Measurements from ENCODE around the gene ITGA1. TPM values are rescaled to one million over a fixed set of nuclear protein-coding genes. Genes with fewer than 3 reads are reported as not detected.

The ITGA1 gene
- total and polyA plus RNA-seq, 2 donors, result 53.9 to 303 TPM

GRCh38 chr5:52759331-52759730 is 28.4 kb upstream of the ITGA1 start:
- Histone ChIP-seq H3K4me3 (ENCODE audit: low read depth, low read length) (no peak overlapping the region), H3K27ac (ENCODE audit: low read depth) (no peak overlapping the region), H3K36me3 (ENCODE audit: insufficient read depth) (peaks cover 2% of the 10 kb centered on the region), H3K4me1 (ENCODE audit: insufficient read depth) (no peaks in the 10 kb centered on the region)
- WGBS, result 90% methylated on average over 1 of the region's 1 CpG
- DNase-seq (ENCODE audit: extremely low spot score), result no peak

- DNase-seq (ENCODE audit: extremely low spot score), result no peak
- H3K27ac ChIP-seq (ENCODE audit: low read depth), result no peak overlapping the region
- 90% methylated on average over 1 of the region's 1 CpG for WGBS
- H3K36me3 ChIP-seq (ENCODE audit: insufficient read depth), result peaks cover 2% of the 10 kb centered on the region
- no peaks in the 10 kb centered on the region for H3K4me1 ChIP-seq (ENCODE audit: insufficient read depth)
- no peak overlapping the region for H3K4me3 ChIP-seq (ENCODE audit: low read depth, low read length)
Measured at GRCh38 chr5:52760695-52761366, 26.9 kb upstream of the ITGA1 start.

- DNase-seq (ENCODE audit: extremely low spot score), result no peak
- Histone ChIP-seq H3K4me3 (ENCODE audit: low read depth, low read length) (no peak overlapping the region), H3K27ac (ENCODE audit: low read depth) (no peak overlapping the region), H3K36me3 (ENCODE audit: insufficient read depth) (no peaks in the 10 kb centered on the region), H3K4me1 (ENCODE audit: insufficient read depth) (no peaks in the 10 kb centered on the region)
- 96% methylated on average over 2 of the region's 2 CpGs for WGBS
Measured at GRCh38 chr5:52767217-52767743, 20.4 kb upstream of the ITGA1 start.

GRCh38 chr5:52767766-52768480 is 19.8 kb upstream of the ITGA1 start:
- no peak overlapping the region for H3K4me3 ChIP-seq (ENCODE audit: low read depth, low read length)
- DNase-seq (ENCODE audit: extremely low spot score), result no peak
- H3K27ac ChIP-seq (ENCODE audit: low read depth), result no peak overlapping the region
- no peaks in the 10 kb centered on the region for H3K4me1 ChIP-seq (ENCODE audit: insufficient read depth)
- H3K36me3 ChIP-seq (ENCODE audit: insufficient read depth), result no peaks in the 10 kb centered on the region
- WGBS, result 81% methylated on average over 1 of the region's 1 CpG

GRCh38 chr5:52769061-52769460 is 18.7 kb upstream of the ITGA1 start:
- Histone ChIP-seq H3K36me3 (ENCODE audit: insufficient read depth) (no peaks in the 10 kb centered on the region), H3K4me1 (ENCODE audit: insufficient read depth) (no peaks in the 10 kb centered on the region), H3K4me3 (ENCODE audit: low read depth, low read length) (no peak overlapping the region), H3K27ac (ENCODE audit: low read depth) (no peak overlapping the region)
- no peak for DNase-seq (ENCODE audit: extremely low spot score)
- WGBS, result 66% methylated on average over 5 of the region's 5 CpGs

GRCh38 chr5:52770287-52770939 is 17.3 kb upstream of the ITGA1 start:
- WGBS, result 97% methylated on average over 4 of the region's 4 CpGs

GRCh38 chr5:52771343-52772039 is 16.2 kb upstream of the ITGA1 start:
- DNase-seq (ENCODE audit: extremely low spot score), result no peak
- Histone ChIP-seq H3K27ac (ENCODE audit: low read depth) (no peak overlapping the region), H3K4me1 (ENCODE audit: insufficient read depth) (no peaks in the 10 kb centered on the region), H3K4me3 (ENCODE audit: low read depth, low read length) (no peak overlapping the region), H3K36me3 (ENCODE audit: insufficient read depth) (no peaks in the 10 kb centered on the region)
- 91% methylated on average over 3 of the region's 3 CpGs for WGBS

More at GRCh38 chr5:52770287-52770939, 17.3 kb upstream of the ITGA1 start:
- H3K4me3 ChIP-seq (ENCODE audit: low read depth, low read length), result no peak overlapping the region
- H3K27ac ChIP-seq (ENCODE audit: low read depth), result no peak overlapping the region
- H3K4me1 ChIP-seq (ENCODE audit: insufficient read depth), result no peaks in the 10 kb centered on the region
- no peaks in the 10 kb centered on the region for H3K36me3 ChIP-seq (ENCODE audit: insufficient read depth)
- DNase-seq (ENCODE audit: extremely low spot score), result no peak

- Histone ChIP-seq H3K4me1 (ENCODE audit: insufficient read depth) (no peaks in the 10 kb centered on the region), H3K36me3 (ENCODE audit: insufficient read depth) (no peaks in the 10 kb centered on the region), H3K27ac (ENCODE audit: low read depth) (no peak overlapping the region), H3K4me3 (ENCODE audit: low read depth, low read length) (no peak overlapping the region)
- DNase-seq (ENCODE audit: extremely low spot score), result no peak
Measured at GRCh38 chr5:52772668-52773067, 15.0 kb upstream of the ITGA1 start.

GRCh38 chr5:52773342-52773741 is 14.4 kb upstream of the ITGA1 start:
- no peaks in the 10 kb centered on the region for H3K4me1 ChIP-seq (ENCODE audit: insufficient read depth)
- 80% methylated on average over 2 of the region's 2 CpGs for WGBS
- H3K4me3 ChIP-seq (ENCODE audit: low read depth, low read length), result no peak overlapping the region

GRCh38 chr5:52774005-52774410 is 13.7 kb upstream of the ITGA1 start:
- 47% methylated on average over 5 of the region's 5 CpGs for WGBS
- H3K27ac ChIP-seq (ENCODE audit: low read depth), result no peak overlapping the region
- H3K36me3 ChIP-seq (ENCODE audit: insufficient read depth), result no peaks in the 10 kb centered on the region
- no peaks in the 10 kb centered on the region for H3K4me1 ChIP-seq (ENCODE audit: insufficient read depth)
- no peak overlapping the region for H3K4me3 ChIP-seq (ENCODE audit: low read depth, low read length)
- DNase-seq (ENCODE audit: extremely low spot score), result no peak

More at GRCh38 chr5:52773342-52773741, 14.4 kb upstream of the ITGA1 start:
- H3K36me3 ChIP-seq (ENCODE audit: insufficient read depth), result no peaks in the 10 kb centered on the region
- DNase-seq (ENCODE audit: extremely low spot score), result no peak
- no peak overlapping the region for H3K27ac ChIP-seq (ENCODE audit: low read depth)

GRCh38 chr5:52776116-52776515 is 11.6 kb upstream of the ITGA1 start:
- no peak for DNase-seq (ENCODE audit: extremely low spot score)
- 93% methylated on average over 2 of the region's 2 CpGs for WGBS
- no peaks in the 10 kb centered on the region for H3K4me1 ChIP-seq (ENCODE audit: insufficient read depth)
- H3K4me3 ChIP-seq (ENCODE audit: low read depth, low read length), result no peak overlapping the region
- H3K27ac ChIP-seq (ENCODE audit: low read depth), result peak overlapping the region; percentile 29
- no peaks in the 10 kb centered on the region for H3K36me3 ChIP-seq (ENCODE audit: insufficient read depth)

- 79% methylated on average over 4 of the region's 4 CpGs for WGBS
- DNase-seq (ENCODE audit: extremely low spot score), result no peak
- Histone ChIP-seq H3K4me1 (ENCODE audit: insufficient read depth) (no peaks in the 10 kb centered on the region), H3K36me3 (ENCODE audit: insufficient read depth) (no peaks in the 10 kb centered on the region), H3K27ac (ENCODE audit: low read depth) (no peak overlapping the region), H3K4me3 (ENCODE audit: low read depth, low read length) (no peak overlapping the region)
Measured at GRCh38 chr5:52777186-52777585, 10.5 kb upstream of the ITGA1 start.

GRCh38 chr5:52778781-52779180 is 8.9 kb upstream of the ITGA1 start:
- 89% methylated on average over 1 of the region's 1 CpG for WGBS
- H3K4me3 ChIP-seq (ENCODE audit: low read depth, low read length), result no peak overlapping the region
- DNase-seq (ENCODE audit: extremely low spot score), result no peak
- no peaks in the 10 kb centered on the region for H3K4me1 ChIP-seq (ENCODE audit: insufficient read depth)
- no peaks in the 10 kb centered on the region for H3K36me3 ChIP-seq (ENCODE audit: insufficient read depth)
- H3K27ac ChIP-seq (ENCODE audit: low read depth), result no peak overlapping the region
